BJ (cell line): ENCODE measurements around the gene NHS. TPM values are rescaled to one million over a fixed set of nuclear protein-coding genes. Genes with fewer than 3 reads are reported as not detected.

Experiments
- CTCF ChIA-PET: fragments of 350-600 bp; formaldehyde crosslinking; extraction: SDS; loops from one replicate; lab custom pipeline; 2021; ENCODE audit warnings: antibody characterized with exemption, inconsistent platforms; lab: Yijun Ruan, JAX
- POLR2A ChIA-PET: fragments of 300-600 bp; sonication (Branson Sonifier 250); formaldehyde crosslinking; extraction: SDS; loops from one replicate; lab custom pipeline; 2021; ENCODE audit warnings: antibody characterized with exemption; lab: Charles Lee
- DNase-seq: peaks from one replicate; pipeline ENCODE4 v3.0.0-alpha.2; 2011; ENCODE audit warnings: low read depth
- H3K27me3 ChIP-seq: 2 replicates; pipeline ENCODE4 v1.6.0; 2011; ENCODE audit warnings: low read length; ENCODE audit not compliant: control insufficient read depth, insufficient read depth
- H3K36me3 ChIP-seq: 2 replicates; pipeline ENCODE4 v1.5.1; 2011; ENCODE audit warnings: low read length; ENCODE audit not compliant: control insufficient read depth, insufficient read depth
- H3K4me3 ChIP-seq: 2 replicates; pipeline ENCODE4 v1.5.1; 2011; ENCODE audit warnings: low read depth, mild to moderate bottlenecking, control low read depth, low read length
- polyA plus RNA-seq: library from polyadenylated mRNA; depleted of rRNA; stranded (reverse); fragments of >200 nt; gene quantifications from 2 replicates; pipeline ENCODE4 v1.2.3, GENCODE V29; 2011
- TF ChIP-seq, protein P1 (sequence below): IDR thresholded peaks from 2 replicates; pipeline ENCODE4 v1.5.1; 2011; ENCODE audit warnings: low read depth, mild to moderate bottlenecking, control low read depth, inconsistent platforms, low read length, moderate library complexity; ENCODE audit not compliant: insufficient read depth

The NHS gene
- polyA plus RNA-seq, 1 experiment = 2.2 TPM

DNA sequence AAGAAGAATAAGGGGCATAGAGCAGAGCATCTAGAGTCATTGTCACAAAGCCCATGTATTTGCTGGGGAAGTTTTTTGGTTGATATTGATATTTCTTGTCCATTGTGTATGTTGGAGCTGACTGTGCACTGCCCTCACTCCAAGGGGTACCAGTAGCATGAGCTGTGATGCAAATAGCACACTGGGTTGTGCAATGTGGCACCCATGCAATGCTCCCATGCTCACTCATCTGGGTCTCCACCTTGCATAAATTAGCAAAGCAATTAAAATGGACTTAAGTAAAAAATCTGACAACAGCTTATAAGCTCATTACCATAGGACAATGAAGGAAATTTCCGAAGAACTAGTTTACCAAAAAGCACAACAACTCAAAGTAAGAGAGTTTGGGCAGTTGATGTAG, 87.9 kb downstream of the NHS start:
- ChIA-PET POLR2A (interaction anchor here (0.7 kb wide), 1 partner anchor 15 kb away, joined by 3 read pairs; no protein-coding TSS in a partner anchor), CTCF (no interaction called here)
- DNase-seq = no peak
- Histone ChIP-seq H3K27me3 (no peaks in the 10 kb centered on the region), H3K4me3 (no peak overlapping the region), H3K36me3 (no peaks in the 10 kb centered on the region)
- TF ChIP-seq, protein P1, sequence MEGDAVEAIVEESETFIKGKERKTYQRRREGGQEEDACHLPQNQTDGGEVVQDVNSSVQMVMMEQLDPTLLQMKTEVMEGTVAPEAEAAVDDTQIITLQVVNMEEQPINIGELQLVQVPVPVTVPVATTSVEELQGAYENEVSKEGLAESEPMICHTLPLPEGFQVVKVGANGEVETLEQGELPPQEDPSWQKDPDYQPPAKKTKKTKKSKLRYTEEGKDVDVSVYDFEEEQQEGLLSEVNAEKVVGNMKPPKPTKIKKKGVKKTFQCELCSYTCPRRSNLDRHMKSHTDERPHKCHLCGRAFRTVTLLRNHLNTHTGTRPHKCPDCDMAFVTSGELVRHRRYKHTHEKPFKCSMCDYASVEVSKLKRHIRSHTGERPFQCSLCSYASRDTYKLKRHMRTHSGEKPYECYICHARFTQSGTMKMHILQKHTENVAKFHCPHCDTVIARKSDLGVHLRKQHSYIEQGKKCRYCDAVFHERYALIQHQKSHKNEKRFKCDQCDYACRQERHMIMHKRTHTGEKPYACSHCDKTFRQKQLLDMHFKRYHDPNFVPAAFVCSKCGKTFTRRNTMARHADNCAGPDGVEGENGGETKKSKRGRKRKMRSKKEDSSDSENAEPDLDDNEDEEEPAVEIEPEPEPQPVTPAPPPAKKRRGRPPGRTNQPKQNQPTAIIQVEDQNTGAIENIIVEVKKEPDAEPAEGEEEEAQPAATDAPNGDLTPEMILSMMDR = no peak

DNA sequence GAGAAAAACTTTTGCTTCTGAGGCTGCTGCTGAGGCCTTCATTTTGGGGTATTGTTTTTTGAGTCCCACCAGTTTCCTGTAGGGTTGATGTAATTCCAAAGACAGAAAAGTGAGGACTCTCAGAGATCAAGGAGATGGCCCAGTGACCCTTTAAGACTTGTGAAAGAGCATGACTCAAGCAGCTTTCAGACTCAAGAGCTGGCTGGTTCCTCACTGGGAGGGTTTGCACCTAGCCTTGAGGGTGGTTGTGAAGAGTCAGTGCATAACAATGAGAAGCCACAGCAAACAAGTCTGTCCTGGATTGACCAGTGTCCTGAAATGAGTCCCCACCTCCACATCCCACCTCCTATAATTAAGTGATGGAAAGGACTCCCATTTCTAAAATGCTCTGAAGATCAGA, 89.2 kb downstream of the NHS start:
- Histone ChIP-seq H3K27me3 (no peaks in the 10 kb centered on the region), H3K4me3 (no peak overlapping the region), H3K36me3 (no peaks in the 10 kb centered on the region)
- POLR2A ChIA-PET = no interaction called here
- TF ChIP-seq, protein P1 = no peak
- CTCF ChIA-PET = interaction anchor here (1.0 to 1.8 kb wide), 2 partner anchors 90 to 127 kb away, joined by 3 read pairs; no protein-coding TSS in a partner anchor
- DNase-seq = peak; percentile 39

DNA sequence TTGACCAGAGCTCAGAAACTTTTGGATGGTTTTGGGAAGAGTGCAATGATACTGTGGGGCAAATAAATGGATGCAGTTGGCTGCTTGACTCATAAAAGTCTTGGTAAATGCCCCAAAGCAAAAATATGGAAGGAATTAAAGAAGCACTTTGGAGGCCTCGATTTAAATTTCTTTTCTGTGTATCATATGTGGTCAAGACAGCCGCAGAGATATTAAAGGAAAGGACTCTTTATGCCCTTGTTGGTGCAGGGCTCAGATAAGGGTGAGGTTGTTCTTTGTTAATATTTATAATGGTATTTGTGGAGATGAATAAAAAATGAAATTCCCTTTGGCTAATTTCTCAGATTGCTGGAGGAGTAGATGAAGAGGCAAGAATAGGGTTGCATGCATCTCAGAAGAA, 90.2 kb downstream of the NHS start:
- H3K36me3 ChIP-seq = no peaks in the 10 kb centered on the region
- CTCF ChIA-PET = interaction anchor here (1.8 kb wide), 1 partner anchor 89 kb away, joined by 3 read pairs; no protein-coding TSS in a partner anchor
- POLR2A ChIA-PET = interaction anchor here (0.6 kb wide), 1 partner anchor 115 kb away, joined by 4 read pairs; no protein-coding TSS in a partner anchor
- peak; percentile 39 for DNase-seq
- TF ChIP-seq, protein P1 = no peak
- H3K27me3 ChIP-seq = no peaks in the 10 kb centered on the region
- no peak overlapping the region for H3K4me3 ChIP-seq

DNA sequence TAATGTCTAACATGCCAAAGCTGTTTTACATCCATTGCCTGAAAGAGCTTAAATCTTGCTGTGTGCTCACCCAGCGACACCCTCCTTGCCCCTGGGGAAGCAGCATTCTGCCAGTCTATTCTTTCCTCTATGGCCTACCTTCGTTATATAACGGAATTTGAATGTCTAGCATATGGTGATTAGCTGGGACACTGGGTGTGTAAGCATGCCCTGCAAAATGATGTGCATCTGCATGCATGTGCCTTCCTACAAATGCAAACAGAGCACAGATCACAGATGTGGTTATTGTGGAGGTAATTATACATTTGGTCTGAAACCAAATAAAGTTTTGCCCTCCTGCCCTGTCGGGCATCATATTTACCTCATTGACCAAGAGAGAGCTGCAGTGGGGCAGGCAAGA, 90.8 kb downstream of the NHS start:
- ChIA-PET POLR2A (interaction anchor here (0.6 kb wide), 1 partner anchor 115 kb away, joined by 4 read pairs; no protein-coding TSS in a partner anchor), CTCF (no interaction called here)
- Histone ChIP-seq H3K36me3 (no peaks in the 10 kb centered on the region), H3K4me3 (no peak overlapping the region), H3K27me3 (no peaks in the 10 kb centered on the region)
- TF ChIP-seq, protein P1 = no peak
- DNase-seq = no peak

DNA sequence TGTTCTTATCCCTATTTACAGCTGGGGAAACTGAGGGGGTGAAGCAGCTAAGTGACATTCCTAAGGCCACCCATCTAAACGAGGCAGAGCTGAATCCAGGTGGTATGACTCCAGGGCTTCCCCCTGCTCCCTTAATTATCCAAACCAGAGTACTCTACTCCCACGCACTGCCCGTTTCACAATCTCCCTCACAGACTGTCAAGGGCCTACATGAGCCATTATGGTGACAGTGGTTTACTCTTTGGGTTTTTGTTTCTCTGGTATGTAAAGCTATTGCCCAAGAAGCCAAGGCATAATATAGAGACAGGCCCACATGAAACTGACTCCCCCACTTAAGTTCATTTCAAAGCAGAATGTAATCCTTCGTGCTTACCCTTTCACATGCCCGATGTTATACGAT, 95.1 kb downstream of the NHS start:
- ChIA-PET POLR2A (no interaction called here), CTCF (no interaction called here)
- DNase-seq = no peak
- Histone ChIP-seq H3K36me3 (no peaks in the 10 kb centered on the region), H3K4me3 (no peak overlapping the region), H3K27me3 (no peaks in the 10 kb centered on the region)
- TF ChIP-seq, protein P1 = no peak
